ENCODE measurements around the gene KARS1.

The KARS1 gene

DNA sequence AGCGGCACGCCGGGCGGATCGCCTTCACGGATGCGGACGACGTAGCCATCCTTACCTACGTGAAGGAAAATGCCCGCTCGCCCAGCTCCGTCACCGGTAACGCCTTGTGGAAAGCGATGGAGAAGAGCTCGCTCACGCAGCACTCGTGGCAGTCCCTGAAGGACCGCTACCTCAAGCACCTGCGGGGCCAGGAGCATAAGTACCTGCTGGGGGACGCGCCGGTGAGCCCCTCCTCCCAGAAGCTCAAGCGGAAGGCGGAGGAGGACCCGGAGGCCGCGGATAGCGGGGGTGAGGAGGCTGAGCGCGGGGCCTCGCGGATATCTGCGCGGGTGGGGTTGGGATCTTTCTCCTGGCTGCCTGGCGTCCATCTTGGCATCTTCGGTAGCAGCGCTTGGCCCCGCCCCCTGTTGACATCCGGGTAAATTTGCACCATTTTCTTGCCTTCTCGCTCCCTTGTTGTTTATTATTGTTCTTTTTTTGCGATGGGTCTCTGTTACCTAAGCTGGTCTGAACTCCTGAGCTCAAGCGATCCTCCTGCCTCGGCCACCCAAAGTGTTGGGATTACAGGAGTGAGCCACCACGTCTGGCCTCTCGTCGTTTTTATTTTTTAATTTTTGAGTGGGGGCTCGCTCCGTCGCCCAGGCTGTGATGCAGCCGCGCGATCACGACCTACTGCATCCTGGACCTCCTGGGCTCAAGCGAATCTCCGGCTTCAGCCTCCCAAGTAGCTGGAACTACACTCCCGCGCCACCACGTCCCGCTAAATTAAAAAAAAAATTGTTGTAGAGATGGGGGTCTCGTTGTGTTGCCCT lies 1.0 kb upstream of the KARS1 start:
- peak; percentile 81 for FAIRE-seq
- TF ChIP-seq POLR2AphosphoS5 (IDR thresholded peaks at IDR 0.05; ENCODE audit: low read depth, low read length) (no peak), TAF1 (IDR thresholded peaks at IDR 0.05; ENCODE audit: borderline replicate concordance, low read depth, low read length) (peak; percentile 27; the same call in 1 of the 2 replicates), POLR2A (IDR thresholded peaks at IDR 0.05; ENCODE audit: low read depth, low read length) (peak; percentile 54; the same call in 1 of the 2 replicates)
- peak; percentile 45 for DNase-seq (ENCODE audit: insufficient read length)

DNA sequence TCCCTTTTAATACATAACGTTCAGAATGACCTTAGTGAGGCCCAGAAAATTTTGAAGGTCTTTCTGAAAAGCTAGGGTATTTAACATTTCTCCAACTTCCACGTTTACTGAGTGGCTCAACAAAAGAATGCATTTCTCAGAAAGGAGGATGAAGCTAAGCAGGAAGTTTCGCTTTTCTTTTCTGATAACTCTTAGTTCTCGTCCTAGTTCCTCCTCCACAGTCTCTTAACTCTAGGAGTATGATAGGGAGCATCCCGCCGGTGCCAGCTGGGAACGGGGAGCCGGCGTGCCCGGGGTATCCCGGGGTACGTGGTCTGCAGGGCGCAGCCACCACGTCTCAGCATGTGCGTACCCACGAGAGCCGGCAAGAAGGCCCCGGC lies 363 bp downstream of the KARS1 start:
- DNase-seq (ENCODE audit: insufficient read length) = no peak
- TF ChIP-seq POLR2A (IDR thresholded peaks at IDR 0.05; ENCODE audit: low read depth, low read length) (no peak), TAF1 (IDR thresholded peaks at IDR 0.05; ENCODE audit: borderline replicate concordance, low read depth, low read length) (no peak)
- FAIRE-seq = no peak

DNA sequence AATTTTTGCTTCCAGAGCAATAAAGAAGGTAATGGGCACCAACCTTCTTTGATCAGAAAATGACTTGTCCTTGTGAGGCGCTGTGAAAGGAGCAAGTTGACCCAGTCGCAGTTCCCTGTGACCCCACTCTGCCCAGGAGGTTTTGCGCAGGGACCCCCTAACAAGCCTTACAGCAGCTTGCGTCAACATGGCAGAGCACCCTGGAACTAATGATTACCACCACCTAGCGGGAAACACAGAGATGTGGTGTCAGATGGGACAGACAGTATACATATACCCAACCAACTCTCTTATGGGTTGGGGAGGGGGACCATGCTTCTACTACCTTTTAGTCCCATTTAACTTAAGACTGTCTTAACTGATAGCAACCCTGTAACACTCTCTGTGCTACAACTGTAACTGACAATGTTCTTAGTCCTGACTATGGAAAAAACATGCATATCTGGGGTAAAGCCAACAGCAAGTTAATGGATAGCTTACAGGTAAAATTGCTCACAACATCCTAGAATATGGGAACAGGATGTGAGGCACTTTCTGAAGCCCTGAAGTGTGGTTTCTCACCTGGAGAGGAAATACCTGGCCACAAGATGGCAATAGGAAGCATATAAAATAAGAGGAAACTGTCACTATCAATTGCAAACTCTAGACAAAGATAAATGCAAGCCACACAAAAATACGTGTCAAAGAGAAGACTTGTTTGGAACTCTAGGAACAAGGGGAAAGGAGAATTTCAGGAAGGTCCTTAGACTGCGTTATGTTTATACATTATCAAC lies 3.0 kb downstream of the KARS1 start:
- DNase-seq (ENCODE audit: insufficient read length) (no peak), FAIRE-seq (no peak)
- no peak for TF ChIP-seq POLR2AphosphoS5 (IDR thresholded peaks at IDR 0.05; ENCODE audit: low read depth, low read length)
- no peak for TF ChIP-seq TAF1 (IDR thresholded peaks at IDR 0.05; ENCODE audit: borderline replicate concordance, low read depth, low read length)
- no peak for TF ChIP-seq POLR2A (IDR thresholded peaks at IDR 0.05; ENCODE audit: low read depth, low read length)

- no peak for FAIRE-seq
- no peak for TF ChIP-seq TAF1 (IDR thresholded peaks at IDR 0.05; ENCODE audit: borderline replicate concordance, low read depth, low read length)
- TF ChIP-seq POLR2AphosphoS5 (IDR thresholded peaks at IDR 0.05; ENCODE audit: low read depth, low read length) = no peak
- no peak for TF ChIP-seq POLR2A (IDR thresholded peaks at IDR 0.05; ENCODE audit: low read depth, low read length)
- DNase-seq (ENCODE audit: insufficient read length) = no peak
Observed at GRCh38 chr16:75640598-75640997, 6.9 kb downstream of the KARS1 start.

GRCh38 chr16:75635036-75635435 lies 12.4 kb downstream of the KARS1 start:
- DNase-seq (ENCODE audit: insufficient read length) = no peak
- no peak for FAIRE-seq
- TF ChIP-seq POLR2AphosphoS5 (IDR thresholded peaks at IDR 0.05; ENCODE audit: low read depth, low read length) (no peak), TAF1 (IDR thresholded peaks at IDR 0.05; ENCODE audit: borderline replicate concordance, low read depth, low read length) (no peak), POLR2A (IDR thresholded peaks at IDR 0.05; ENCODE audit: low read depth, low read length) (no peak)

DNA sequence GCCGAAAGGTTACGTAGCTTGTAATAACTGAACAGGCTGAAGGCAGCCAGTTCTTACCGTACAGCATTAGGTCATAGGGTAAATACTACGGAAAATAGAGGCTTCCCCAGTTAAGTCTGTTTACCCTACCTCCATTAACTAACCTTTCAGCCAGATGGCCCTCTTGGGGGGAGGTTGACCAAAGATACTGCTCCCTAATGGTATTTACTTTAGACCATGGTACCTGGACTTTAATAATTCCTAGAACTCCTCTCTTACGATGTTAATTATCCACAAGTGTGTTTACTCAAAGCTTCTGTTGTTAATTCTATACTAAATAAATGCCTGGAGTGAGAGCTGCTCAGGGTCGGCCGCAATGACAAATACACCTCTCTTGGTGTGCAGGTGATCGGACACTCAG lies 14.6 kb downstream of the KARS1 start:
- no peak for TF ChIP-seq POLR2AphosphoS5 (IDR thresholded peaks at IDR 0.05; ENCODE audit: low read depth, low read length)
- TF ChIP-seq TAF1 (IDR thresholded peaks at IDR 0.05; ENCODE audit: borderline replicate concordance, low read depth, low read length) = no peak
- no peak for TF ChIP-seq POLR2A (IDR thresholded peaks at IDR 0.05; ENCODE audit: low read depth, low read length)
- FAIRE-seq (no peak), DNase-seq (ENCODE audit: insufficient read length) (no peak)

DNA sequence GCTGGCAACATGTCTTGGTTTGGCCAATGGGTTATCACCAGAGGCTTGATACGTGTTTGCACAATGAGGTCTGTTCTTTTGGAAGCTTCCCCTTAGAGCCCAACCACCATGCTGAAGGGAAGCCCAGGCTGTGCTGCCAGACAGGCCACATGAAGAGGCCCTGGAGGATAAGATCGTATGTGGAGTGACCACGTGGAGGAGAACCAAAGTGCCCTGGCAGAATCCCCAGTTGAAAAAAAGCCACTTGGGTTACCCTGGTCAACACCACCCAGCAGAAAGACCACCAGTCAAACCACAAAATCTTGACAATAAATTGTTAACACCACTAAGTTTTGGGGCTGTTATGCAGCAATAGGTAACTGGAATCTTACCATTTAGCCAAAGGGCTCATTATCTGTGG lies 17.4 kb downstream of the KARS1 start:
- TF ChIP-seq POLR2AphosphoS5 (IDR thresholded peaks at IDR 0.05; ENCODE audit: low read depth, low read length) = no peak
- FAIRE-seq (no peak), DNase-seq (ENCODE audit: insufficient read length) (no peak)

- no peak for FAIRE-seq
- DNase-seq (ENCODE audit: insufficient read length) = no peak
- TF ChIP-seq TAF1 (IDR thresholded peaks at IDR 0.05; ENCODE audit: borderline replicate concordance, low read depth, low read length) = no peak
Observed at GRCh38 chr16:75629132-75629531, 18.3 kb downstream of the KARS1 start.

DNA sequence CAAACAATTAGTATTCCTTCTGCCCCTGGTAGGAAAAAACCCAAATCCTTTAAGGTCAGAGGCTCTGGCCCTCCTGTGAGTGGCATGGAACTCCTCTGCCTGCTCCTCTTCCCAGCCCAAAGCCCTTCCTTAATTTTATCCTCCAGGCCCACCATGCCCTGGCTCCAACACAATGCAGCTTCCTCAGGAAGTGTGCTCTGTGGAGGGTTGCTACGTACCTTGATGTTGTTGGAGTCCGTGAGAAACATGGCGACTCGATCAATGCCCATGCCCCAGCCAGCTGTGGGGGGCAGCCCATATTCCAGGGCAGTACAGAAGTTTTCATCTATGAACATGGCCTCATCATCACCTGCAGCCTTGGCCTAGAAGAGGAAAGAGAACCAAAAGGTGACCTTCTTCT lies 19.1 kb downstream of the KARS1 start:
- no peak for DNase-seq (ENCODE audit: insufficient read length)
- TF ChIP-seq TAF1 (IDR thresholded peaks at IDR 0.05; ENCODE audit: borderline replicate concordance, low read depth, low read length) (no peak), POLR2AphosphoS5 (IDR thresholded peaks at IDR 0.05; ENCODE audit: low read depth, low read length) (no peak), POLR2A (IDR thresholded peaks at IDR 0.05; ENCODE audit: low read depth, low read length) (no peak)
- FAIRE-seq = no peak

GRCh38 chr16:75627851-75628250 lies 19.6 kb downstream of the KARS1 start:
- TF ChIP-seq TAF1 (IDR thresholded peaks at IDR 0.05; ENCODE audit: borderline replicate concordance, low read depth, low read length) = no peak
- DNase-seq (ENCODE audit: insufficient read length) (no peak), FAIRE-seq (no peak)

GRCh38 chr16:75626806-75627205 lies 20.7 kb downstream of the KARS1 start:
- TF ChIP-seq POLR2AphosphoS5 (IDR thresholded peaks at IDR 0.05; ENCODE audit: low read depth, low read length) (peak; percentile 45; the same call in 1 of the 2 replicates), POLR2A (IDR thresholded peaks at IDR 0.05; ENCODE audit: low read depth, low read length) (no peak)
- no peak for DNase-seq (ENCODE audit: insufficient read length)
- FAIRE-seq = no peak

DNA sequence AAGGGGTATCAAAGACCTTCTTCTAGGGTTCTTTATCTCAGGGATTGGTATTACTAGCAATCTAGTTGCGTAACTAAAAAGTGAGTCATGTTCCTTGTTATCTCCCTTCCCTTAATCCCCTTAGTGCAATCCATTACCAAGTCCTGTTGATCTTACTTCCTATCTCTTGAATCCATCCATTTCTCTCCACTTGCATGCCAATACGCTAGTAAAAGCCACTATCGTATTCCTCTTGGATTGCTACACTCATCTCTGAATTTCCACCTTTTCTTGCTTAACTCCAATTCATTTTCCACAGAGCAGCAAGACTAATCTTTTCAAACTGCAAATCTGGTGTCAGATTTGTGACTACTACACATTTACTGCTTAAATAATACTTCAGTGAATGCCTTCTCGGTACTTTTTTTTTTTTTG lies 22.5 kb downstream of the KARS1 start:
- FAIRE-seq (no peak), DNase-seq (ENCODE audit: insufficient read length) (no peak)

More for the DNA sequence above, 22.5 kb downstream of the KARS1 start:
- no peak for TF ChIP-seq POLR2A (IDR thresholded peaks at IDR 0.05; ENCODE audit: low read depth, low read length)
- TF ChIP-seq POLR2AphosphoS5 (IDR thresholded peaks at IDR 0.05; ENCODE audit: low read depth, low read length) = no peak
- TF ChIP-seq TAF1 (IDR thresholded peaks at IDR 0.05; ENCODE audit: borderline replicate concordance, low read depth, low read length) = no peak

All from GM12892 (cell line).